ENCODE measurements around the gene GRK7. TPM values are rescaled to one million over a fixed set of nuclear protein-coding genes. Genes with fewer than 3 reads are reported as not detected.

GRK7 gene
- total RNA-seq, 2 donors from 2014 or later: not detected

DNA sequence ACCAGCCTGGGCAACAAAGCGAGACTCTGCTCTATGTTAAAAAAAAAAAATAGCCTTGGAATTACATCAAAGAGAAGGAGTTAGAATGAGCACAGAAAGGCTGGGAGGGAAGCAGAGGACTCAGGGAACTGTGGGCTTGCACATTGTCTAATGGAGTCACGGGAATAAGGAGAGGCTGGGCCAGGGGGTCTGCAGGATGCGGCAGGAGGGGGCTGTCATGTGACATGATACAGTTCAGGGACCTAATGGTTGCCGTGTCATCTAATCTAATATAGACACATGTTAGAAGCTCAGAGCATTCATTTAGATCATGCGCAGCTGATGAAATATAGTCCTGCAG lies 32.5 kb downstream of the GRK7 start:
- Mint-ChIP-seq H3K4me3 (no peak overlapping the region), H3K27me3 (ENCODE audit: insufficient read depth) (no peaks in the 10 kb centered on the region), H3K27ac (no peak overlapping the region), H3K9me3 (peaks cover 7% of the 10 kb centered on the region), H3K36me3 (ENCODE audit: low read depth) (no peaks in the 10 kb centered on the region), H3K4me1 (peaks cover 30% of the 10 kb centered on the region)
- Histone ChIP-seq H3K4me3 (ENCODE audit: low read length) (no peak overlapping the region), H3K27ac (ENCODE audit: low read depth, low read length) (no peak overlapping the region), H3K9ac (ENCODE audit: extremely low read depth, low read length, poor library complexity, severe bottlenecking) (no peak overlapping the region), H3K9me3 (ENCODE audit: control insufficient read depth, low read length) (no peaks in the 10 kb centered on the region), H3K27me3 (ENCODE audit: control insufficient read depth, insufficient read depth, low read length, poor library complexity, severe bottlenecking) (no peaks in the 10 kb centered on the region), H3K4me1 (ENCODE audit: control insufficient read depth, insufficient read depth, low read length) (peaks cover 19% of the 10 kb centered on the region), H3K36me3 (ENCODE audit: control insufficient read depth, insufficient read depth, low read length) (no peaks in the 10 kb centered on the region)
- 82 to 94% methylated on average over 4 to 5 of the region's 5 CpGs for WGBS, 2 experiments (ENCODE audit: insufficient coverage in 1 of 2, insufficient read length in 1 of 2)
- TF ChIP-seq, protein P1, sequence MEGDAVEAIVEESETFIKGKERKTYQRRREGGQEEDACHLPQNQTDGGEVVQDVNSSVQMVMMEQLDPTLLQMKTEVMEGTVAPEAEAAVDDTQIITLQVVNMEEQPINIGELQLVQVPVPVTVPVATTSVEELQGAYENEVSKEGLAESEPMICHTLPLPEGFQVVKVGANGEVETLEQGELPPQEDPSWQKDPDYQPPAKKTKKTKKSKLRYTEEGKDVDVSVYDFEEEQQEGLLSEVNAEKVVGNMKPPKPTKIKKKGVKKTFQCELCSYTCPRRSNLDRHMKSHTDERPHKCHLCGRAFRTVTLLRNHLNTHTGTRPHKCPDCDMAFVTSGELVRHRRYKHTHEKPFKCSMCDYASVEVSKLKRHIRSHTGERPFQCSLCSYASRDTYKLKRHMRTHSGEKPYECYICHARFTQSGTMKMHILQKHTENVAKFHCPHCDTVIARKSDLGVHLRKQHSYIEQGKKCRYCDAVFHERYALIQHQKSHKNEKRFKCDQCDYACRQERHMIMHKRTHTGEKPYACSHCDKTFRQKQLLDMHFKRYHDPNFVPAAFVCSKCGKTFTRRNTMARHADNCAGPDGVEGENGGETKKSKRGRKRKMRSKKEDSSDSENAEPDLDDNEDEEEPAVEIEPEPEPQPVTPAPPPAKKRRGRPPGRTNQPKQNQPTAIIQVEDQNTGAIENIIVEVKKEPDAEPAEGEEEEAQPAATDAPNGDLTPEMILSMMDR (conservative IDR thresholded peaks at IDR 0.05): no peak
- DNase-seq: no peak

DNA sequence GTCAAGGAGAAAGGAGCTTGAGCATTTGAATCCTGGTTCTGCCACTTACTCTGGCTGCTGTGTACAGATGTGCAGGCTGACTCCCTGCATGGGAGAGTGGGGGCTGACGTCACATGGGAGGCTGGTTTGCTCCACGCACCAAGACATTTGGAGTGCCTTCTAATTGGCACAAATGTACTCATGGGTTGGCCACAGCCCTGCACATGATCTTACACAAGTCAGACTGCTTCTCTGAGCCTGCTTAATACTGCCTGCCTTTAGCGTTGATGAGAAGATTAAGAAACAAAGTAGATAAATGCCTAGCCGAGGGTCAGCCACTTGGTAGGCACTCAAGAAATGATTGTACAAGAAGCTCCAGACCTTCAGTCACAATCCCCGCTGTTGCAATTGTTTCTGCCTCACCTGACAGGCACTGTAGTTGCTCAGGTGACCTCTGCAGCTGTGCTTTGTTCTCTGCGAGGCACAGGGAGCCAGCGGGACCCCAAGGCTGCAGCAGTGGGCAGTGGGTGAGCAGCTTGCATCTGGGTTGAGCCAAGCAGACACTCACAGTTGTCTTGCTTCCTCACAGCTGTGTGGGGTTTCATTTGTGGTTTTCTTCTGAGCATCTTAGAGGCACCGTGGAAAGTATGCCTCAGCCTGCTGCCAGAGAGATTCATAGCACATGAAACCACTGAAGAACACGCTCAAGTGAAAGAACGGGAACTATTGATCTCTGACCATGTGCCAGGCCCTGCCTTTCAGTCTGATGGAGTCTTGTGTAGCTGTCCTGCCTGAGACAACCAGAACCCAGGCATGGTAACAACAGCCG lies 33.1 kb downstream of the GRK7 start:
- Histone ChIP-seq H3K4me3 (ENCODE audit: low read length) (peak overlapping the region; percentile 74), H3K27ac (ENCODE audit: low read depth, low read length) (no peak overlapping the region), H3K4me1 (ENCODE audit: control insufficient read depth, insufficient read depth, low read length) (peaks cover 19% of the 10 kb centered on the region), H3K36me3 (ENCODE audit: control insufficient read depth, insufficient read depth, low read length) (no peaks in the 10 kb centered on the region), H3K27me3 (ENCODE audit: control insufficient read depth, insufficient read depth, low read length, poor library complexity, severe bottlenecking) (no peaks in the 10 kb centered on the region), H3K9me3 (ENCODE audit: control insufficient read depth, low read length) (no peaks in the 10 kb centered on the region), H3K9ac (ENCODE audit: extremely low read depth, low read length, poor library complexity, severe bottlenecking) (no peak overlapping the region)
- Mint-ChIP-seq H3K36me3 (ENCODE audit: low read depth) (no peaks in the 10 kb centered on the region), H3K9me3 (peaks cover 7% of the 10 kb centered on the region), H3K4me1 (peaks cover 30% of the 10 kb centered on the region), H3K4me3 (no peak overlapping the region), H3K27ac (peak overlapping the region; percentile 98), H3K27me3 (ENCODE audit: insufficient read depth) (no peaks in the 10 kb centered on the region)
- WGBS, 2 experiments (ENCODE audit: insufficient coverage in 1 of 2, insufficient read length in 1 of 2): 91% methylated on average over 9 to 11 of the region's 11 CpGs
- peak; percentile 61 for DNase-seq
- TF ChIP-seq, protein P1 (conservative IDR thresholded peaks at IDR 0.05): no peak

DNA sequence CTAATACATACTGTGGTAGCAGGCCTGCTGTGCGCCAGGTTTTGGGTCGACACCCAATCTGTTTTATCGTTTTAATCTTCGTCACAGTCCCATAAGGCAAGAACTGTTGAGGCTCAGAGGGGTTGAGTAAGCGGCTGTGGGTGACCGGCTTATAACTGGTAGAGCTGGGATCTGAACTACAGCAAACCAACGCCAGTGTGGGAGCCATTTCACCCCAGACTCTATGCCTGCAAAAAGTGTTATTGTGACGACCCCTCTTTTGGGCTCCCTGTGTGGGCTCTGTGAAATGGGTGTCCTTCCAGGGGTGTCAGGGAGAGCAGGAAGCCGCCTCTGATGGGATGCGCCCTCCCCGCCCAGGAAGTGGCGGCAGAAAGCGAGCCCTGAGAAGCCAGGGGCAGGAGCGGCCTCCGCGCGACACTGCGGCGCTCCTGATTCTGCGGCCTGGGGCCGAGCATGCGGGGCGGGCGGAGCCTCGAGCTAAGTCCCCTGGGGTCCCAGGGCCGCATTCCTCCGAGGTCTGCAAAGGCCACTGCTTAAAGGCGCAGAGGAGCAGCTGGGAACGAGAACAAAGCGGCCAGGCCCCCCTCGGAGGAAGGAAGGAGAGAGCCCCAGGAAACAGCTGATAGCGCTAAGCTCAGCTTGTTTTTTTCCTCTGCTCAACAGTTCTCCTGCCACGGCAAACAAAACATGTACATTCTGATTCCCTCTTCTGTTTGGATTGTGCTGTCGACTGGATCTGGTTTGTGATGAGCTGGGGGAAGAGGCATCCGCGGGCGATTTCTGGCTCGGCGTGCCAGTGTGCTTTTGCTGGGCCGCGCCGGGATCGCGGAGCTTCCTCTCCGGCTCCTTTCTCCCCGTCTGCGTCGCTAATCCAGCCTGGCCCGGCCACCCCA lies 33.9 kb downstream of the GRK7 start:
- Histone ChIP-seq H3K4me1 (ENCODE audit: control insufficient read depth, insufficient read depth, low read length) (peaks cover 19% of the 10 kb centered on the region), H3K27ac (ENCODE audit: low read depth, low read length) (peak overlapping the region; percentile 85), H3K4me3 (ENCODE audit: low read length) (peak overlapping the region; percentile 74), H3K36me3 (ENCODE audit: control insufficient read depth, insufficient read depth, low read length) (no peaks in the 10 kb centered on the region), H3K27me3 (ENCODE audit: control insufficient read depth, insufficient read depth, low read length, poor library complexity, severe bottlenecking) (no peaks in the 10 kb centered on the region), H3K9me3 (ENCODE audit: control insufficient read depth, low read length) (no peaks in the 10 kb centered on the region), H3K9ac (ENCODE audit: extremely low read depth, low read length, poor library complexity, severe bottlenecking) (peak overlapping the region; percentile 71)
- no peaks in the 10 kb centered on the region for H3K27me3 Mint-ChIP-seq (ENCODE audit: insufficient read depth)
- peak; percentile 96 for DNase-seq
- WGBS, 2 experiments (ENCODE audit: insufficient coverage in 1 of 2, insufficient read length in 1 of 2): 18 to 45% methylated on average over 13 to 49 of the region's 49 CpGs
- no peaks in the 10 kb centered on the region for H3K36me3 Mint-ChIP-seq (ENCODE audit: low read depth)
- H3K9me3 Mint-ChIP-seq: peaks cover 5% of the 10 kb centered on the region
- H3K4me1 Mint-ChIP-seq: peaks cover 30% of the 10 kb centered on the region
- TF ChIP-seq, protein P1 (conservative IDR thresholded peaks at IDR 0.05): no peak
- H3K4me3 Mint-ChIP-seq: peak overlapping the region; percentile 60
- H3K27ac Mint-ChIP-seq: peak overlapping the region; percentile 98

All from endodermal cell (in vitro differentiated cells).